HG02840 (cell line): Measurements from ENCODE around the gene HS3ST4.
"Not testable (repeated sequence)": the region's sequence is repeated elsewhere in the genome, so short reads cannot be mapped to it uniquely, and the experiment has no call there.

Experiments
- ATAC-seq: cut with Tn5 transposase; IDR thresholded peaks from one replicate; pipeline ENCODE4 v1.9.1; 2021; ENCODE audit warnings: mild to moderate bottlenecking, moderate library complexity, moderate number of reproducible peaks; ENCODE audit not compliant: unreplicated experiment, low FRiP score

Gene HS3ST4

GRCh38 chr16:26070302-26071100 lies 378.7 kb downstream of the HS3ST4 start:
- ATAC-seq = no peak

DNA sequence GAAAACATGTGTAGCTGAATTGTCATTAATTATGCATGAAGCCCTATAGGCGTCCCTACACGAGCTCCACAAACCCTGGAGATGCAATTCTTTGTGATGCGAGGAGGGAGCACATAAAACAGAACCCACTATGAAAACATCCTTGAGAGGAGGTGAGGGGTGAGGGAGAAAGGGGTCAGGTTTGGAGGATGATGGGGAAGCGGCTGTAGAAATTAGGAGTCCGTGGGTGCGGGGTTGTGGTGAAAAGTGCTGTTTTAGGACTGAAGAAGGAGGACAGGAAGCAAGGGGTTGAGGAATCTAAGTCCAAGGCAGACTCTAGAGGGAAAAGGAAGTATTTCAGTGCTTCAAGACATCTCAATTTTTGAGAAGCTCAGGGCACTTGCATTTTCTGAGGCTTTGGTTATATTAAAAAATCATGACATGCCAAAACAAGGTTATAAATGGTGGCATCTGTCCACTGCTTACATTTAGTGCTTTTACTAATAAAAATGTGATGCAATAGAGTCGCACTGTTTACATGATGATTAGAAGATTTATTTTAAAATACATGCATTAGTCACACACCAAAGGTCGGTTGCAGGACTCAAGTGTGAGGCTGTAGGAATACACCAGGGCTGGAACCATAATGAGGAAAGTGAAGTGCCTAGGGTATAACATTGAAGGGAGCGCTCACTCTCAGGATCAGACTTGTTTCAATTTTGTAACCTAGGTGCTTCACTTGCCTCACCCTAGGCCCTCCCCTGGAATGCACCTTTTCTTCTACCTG lies 379.5 kb downstream of the HS3ST4 start:
- no peak for ATAC-seq

DNA sequence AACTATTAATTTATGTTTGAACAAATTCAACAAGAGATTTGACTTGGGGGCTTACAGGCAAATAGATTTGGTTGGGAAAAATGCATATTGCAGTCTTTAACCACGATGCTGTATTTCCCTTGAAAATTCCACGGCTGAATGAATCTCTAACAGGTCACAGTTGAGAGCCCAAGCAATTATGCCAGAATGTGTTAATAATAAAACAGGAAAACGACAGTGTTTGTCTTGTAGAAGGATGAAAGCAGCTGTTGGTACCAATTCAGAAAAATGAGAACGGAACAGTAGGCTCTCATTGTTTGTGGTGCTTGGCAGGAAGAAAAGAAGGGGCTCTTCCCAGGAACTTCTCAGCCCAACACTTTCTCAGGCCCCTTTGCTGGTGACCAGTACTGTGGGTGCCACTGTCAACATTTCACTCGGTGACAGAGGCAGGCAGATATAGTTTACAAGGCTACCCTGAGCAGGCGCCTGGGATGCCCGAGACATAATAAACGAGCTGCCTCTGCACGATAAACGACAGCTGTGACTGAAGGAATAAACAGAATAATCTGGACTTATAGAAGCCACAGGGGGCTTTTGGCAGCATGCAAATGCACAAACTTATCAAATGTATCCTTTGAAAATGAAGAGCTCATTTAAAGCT lies 387.1 kb downstream of the HS3ST4 start:
- ATAC-seq = no peak

DNA sequence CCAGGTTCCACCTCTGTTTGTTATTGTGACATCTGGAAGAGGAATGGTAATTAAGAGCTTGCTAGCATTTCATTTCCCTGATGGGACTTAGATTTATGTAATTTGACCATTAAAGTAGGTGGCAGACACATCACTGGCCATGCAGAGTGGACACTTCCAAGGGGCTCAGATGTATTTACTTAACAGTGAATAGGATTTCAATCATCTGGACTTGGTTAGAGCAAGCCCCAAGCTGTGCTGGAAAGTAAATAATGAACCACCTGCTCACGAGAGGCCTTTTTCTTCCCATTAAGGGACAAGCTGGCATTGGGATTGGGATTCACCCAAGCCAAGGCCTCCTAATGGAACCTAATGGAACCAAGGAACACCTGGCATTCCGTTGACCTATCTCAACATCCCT lies 395.3 kb downstream of the HS3ST4 start:
- no peak for ATAC-seq

- ATAC-seq = no peak
Observed at GRCh38 chr16:26091511-26091910, 399.8 kb downstream of the HS3ST4 start.

DNA sequence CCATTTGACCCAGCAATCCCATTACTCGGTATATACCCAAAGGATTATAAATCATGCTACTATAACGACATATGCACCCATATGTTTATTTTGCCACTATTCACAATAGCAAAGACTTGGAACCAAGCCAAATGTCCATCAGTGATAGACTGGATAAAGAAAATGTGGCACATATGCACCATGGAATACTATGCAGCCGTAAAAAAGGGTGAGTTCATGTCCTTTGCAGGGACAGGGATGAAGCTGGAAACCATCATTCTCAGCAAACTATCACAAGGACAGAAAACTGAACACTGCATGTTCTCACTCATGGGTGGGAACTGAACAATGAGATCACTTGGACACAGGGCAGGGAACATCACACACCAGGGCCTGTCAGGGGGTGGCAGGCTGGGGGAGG lies 406.4 kb downstream of the HS3ST4 start:
- not testable (repeated sequence) for ATAC-seq

DNA sequence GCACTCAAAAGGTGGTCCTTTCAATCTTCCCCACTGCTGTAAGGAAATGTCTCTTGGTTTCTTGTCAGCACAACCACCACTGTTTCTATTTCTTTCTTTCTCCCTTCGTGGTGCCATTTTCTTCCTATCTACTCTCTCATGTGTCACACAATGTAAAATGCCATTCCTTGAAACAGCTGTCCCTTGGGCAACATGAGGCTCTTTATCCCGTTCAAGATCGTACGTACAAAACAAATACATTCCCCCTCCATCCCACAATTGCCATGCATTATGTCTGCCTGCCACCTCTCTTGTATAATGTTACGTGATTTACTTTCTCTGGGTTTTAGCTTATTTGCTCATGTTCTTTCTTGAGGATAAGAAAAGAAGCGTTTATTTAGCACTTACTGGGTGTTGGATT lies 410.6 kb downstream of the HS3ST4 start:
- no peak for ATAC-seq

- ATAC-seq = no peak
Observed at GRCh38 chr16:26108836-26109505, 417.2 kb downstream of the HS3ST4 start.

DNA sequence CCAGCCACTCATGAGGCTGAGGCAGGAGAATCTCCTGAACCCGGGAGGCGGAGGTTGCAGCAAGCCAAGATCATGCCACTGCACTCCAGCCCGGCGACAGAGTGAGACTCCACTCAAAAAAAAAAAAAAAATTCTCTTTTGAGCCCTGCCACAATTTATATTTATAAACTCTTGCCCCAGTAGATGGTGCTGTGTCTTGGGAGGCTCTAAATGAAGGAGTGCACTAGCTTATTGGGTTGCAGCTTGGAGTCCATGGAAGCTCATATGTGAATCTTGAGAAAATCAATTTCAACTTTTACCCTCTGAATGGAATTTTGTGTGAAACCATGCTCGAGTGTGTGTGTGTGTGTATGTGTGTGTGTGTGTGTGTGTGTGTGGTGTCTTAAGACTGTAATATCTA lies 420.1 kb downstream of the HS3ST4 start:
- ATAC-seq = no peak

GRCh38 chr16:26118575-26118974 lies 426.8 kb downstream of the HS3ST4 start:
- ATAC-seq = no peak

- ATAC-seq = no peak
Observed at GRCh38 chr16:26120729-26121128, 429.0 kb downstream of the HS3ST4 start.

DNA sequence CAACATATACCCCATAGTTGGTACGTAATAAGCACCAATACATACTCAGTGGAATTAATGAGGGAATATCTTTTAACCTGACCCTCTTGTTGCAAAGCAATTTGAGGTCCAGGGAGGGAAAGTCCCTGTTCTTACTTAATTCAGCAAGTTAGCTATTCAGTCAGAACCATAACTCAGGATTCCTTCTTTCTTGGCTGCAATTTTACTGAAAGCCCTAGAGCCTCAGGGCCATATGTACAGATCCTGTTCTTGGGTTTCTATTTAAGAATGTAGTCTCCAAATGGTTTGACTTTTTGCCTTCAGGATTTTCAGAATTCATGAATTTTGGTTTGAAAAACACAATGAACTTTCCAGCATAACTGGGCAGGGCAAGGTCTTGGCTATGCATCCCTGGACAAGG lies 436.5 kb downstream of the HS3ST4 start:
- ATAC-seq = no peak

- ATAC-seq = no peak
Observed at GRCh38 chr16:26129997-26130396, 438.2 kb downstream of the HS3ST4 start.

DNA sequence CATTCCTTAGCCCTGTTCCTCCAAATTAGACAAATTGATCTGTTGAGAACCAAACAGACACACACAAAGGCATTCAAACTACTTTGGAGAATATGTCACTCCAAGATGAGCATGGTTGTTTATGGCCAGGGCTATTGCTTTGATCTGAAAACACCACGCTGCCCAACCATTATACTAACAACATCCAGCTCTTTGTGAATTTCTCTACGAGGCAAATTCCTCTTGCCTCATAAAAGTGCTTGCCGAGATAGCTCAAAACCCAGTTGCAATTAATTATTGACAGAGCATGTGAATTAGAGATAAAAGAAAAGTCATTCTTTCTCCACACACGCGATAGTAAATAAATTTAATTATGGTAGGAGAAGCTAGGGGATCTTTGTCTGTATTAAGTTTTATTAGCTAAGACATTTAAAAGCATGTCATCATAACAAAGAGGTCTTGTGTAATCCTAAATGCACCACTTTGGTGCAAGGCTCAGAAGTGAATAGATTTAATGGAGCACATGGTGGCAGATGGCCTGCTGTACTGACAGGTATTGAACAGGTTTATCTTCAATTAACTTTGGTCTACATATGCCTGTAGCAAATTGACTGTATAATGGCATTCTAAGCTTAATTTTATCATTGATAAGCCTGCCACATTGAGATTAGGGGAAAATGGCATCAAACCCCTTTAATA lies 441.8 kb downstream of the HS3ST4 start:
- ATAC-seq = no peak

DNA sequence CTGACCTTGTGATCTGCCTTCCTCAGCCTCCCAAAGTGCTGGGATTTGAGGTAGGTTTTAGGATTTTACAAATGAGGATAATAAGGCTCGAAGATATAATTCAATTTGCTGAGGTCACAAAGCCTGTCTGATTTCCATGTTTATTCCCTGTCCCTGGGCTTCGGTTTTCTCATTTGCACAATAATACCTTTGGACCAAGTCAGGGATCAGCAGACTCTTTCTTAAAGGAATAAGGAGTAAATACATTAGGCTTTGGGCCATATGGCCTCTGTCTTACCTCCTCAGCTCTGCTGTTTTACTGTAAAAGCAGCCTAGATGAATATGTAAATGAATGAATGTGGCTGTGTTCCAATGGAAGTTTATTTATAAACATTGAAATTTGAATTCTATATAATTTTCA lies 442.8 kb downstream of the HS3ST4 start:
- ATAC-seq = no peak

- ATAC-seq = no peak
Observed at GRCh38 chr16:26137956-26138355, 446.2 kb downstream of the HS3ST4 start.

DNA sequence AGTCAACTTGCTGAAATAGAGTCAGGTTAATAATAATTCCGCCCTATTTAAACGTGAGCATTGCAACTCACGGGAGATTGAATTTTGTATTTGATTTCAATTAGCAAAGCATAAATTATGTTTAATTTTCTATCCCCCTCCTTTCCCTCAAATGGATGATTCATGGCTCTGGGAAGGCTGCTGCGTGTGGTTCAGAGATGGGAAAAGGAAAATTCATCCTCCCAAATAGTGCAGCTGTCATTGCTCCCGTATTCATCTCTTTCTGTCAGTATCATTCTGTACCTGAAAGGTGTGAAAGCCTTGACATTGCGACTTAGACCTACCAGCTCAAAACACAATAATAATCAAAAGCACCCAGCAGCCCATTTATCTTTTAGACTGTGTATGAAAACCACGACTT lies 447.3 kb downstream of the HS3ST4 start:
- ATAC-seq = no peak

DNA sequence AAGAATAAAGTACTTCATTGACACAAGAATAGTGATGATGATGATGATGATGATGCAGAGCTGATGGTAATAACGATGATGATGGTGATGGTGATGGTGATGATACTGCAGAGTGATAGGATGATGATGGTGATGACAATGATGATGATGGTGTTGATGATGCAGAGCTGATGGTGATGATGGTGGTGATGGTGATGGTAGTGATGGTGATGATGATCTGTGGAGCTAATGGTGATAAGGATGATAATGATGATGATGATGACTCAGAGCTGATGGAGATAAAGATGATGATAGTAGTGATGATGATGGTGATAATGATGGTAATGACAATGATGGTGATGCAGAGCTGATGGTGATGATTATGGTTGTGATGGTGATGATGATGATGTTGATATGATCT lies 448.1 kb downstream of the HS3ST4 start:
- ATAC-seq = no peak

DNA sequence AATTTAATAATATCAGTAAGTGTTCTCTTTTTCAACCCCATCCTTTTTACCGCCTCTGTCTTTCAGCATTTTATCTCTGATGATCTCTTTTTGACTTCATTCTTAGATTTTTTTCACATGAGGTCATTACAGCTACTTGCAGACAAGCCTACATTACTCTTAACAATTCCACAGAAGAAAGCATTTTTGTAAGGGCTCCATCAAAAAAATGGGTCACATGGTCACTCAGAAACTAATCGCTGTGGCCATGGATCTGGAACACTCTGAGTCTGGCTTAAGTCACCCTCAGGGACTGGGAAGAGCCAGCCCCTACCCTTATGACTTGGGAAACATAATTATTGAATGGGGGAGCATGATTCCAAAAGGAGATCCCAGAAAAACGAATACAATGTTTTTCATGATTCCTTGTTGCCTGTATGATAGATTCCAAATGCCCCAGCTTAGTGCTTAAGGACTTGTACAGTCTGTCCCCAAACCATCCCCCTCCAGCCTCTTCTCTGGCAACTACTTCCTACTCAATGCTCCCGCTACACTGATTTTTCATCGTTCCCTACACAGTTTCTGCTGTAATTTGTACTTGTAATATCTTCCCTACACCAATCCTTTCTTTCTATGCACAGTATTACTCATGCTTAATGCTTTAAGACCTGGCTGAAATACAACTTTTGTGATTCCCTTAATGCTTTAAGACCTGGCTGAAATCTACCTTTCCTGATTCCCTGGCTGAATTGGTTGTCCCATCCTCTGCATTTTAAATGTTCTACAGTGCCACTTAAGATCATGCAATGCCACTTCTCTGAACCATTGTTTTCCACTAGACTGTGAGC lies 457.8 kb downstream of the HS3ST4 start:
- no peak for ATAC-seq
